H1 (cell line): ENCODE results near the gene NHERF2.

Experiments used
- CEBPB ChIP-seq: IDR thresholded peaks from 2 replicates; pipeline ENCODE4 v1.6.1; 2012; ENCODE audit warnings: low read depth, low read length
- CTCF ChIP-seq, 3 experiments: IDR thresholded peaks; 1 replicate in 2 of 3; 2 replicates in 1 of 3; pipeline versions ENCODE4 v1.5.1 to v1.6.1; 2011; ENCODE audit warnings: low read length in 3 of 3, mild to moderate bottlenecking in 3 of 3, inconsistent platforms in 2 of 3, low read depth in 1 of 3, moderate library complexity in 1 of 3; ENCODE audit not compliant: insufficient read depth in 1 of 3; ENCODE audit errors: control extremely low read depth in 1 of 3
- HDAC2 ChIP-seq, 2 experiments: fragments of 300-600 bp in 1 of 2; sonication (generic) in 1 of 2; IDR thresholded peaks; 2 replicates each; pipeline ENCODE4 v1.6.1; 2011 to 2012; ENCODE audit warnings: low read depth in 2 of 2, low read length in 2 of 2, mild to moderate bottlenecking in 2 of 2, moderate library complexity in 2 of 2, borderline replicate concordance in 1 of 2, inconsistent platforms in 1 of 2
- MAX ChIP-seq: IDR thresholded peaks from 2 replicates; pipeline ENCODE4 v1.6.1; 2012; ENCODE audit warnings: inconsistent platforms
- POLR2A ChIP-seq, 2 experiments: IDR thresholded peaks; 1 replicate in 1 of 2; 2 replicates in 1 of 2; pipeline ENCODE4 v1.6.1; 2011; ENCODE audit warnings: low read depth in 2 of 2, low read length in 2 of 2, mild to moderate bottlenecking in 2 of 2; ENCODE audit errors: control extremely low read depth in 1 of 2
- RNF2 ChIP-seq: fragments of 200-900, 300-1000 bp; sonication (generic); IDR thresholded peaks from 2 replicates; pipeline ENCODE4 v1.7.1; 2016; ENCODE audit warnings: borderline replicate concordance, low read depth, mild to moderate bottlenecking, antibody characterized with exemption, low read length; ENCODE audit not compliant: poor library complexity, severe bottlenecking; ENCODE audit errors: missing control alignments
- TCF12 ChIP-seq: IDR thresholded peaks from 2 replicates; pipeline ENCODE4 v1.6.1; 2011; ENCODE audit warnings: low read depth, mild to moderate bottlenecking, low read length
- TEAD4 ChIP-seq: IDR thresholded peaks from 2 replicates; pipeline ENCODE4 v1.6.1; 2012; ENCODE audit warnings: low read depth, low read length, inconsistent platforms, mixed read lengths
- YY1 ChIP-seq: IDR thresholded peaks from 2 replicates; pipeline ENCODE4 v1.6.1; 2011; ENCODE audit warnings: low read depth, mild to moderate bottlenecking, low read length

GRCh38 chr16:1982013-1982433 is 44.7 kb upstream of the NHERF2 start:
- TF ChIP-seq CTCF (IDR thresholded peaks at IDR 0.05; ENCODE audit: control extremely low read depth in 1 of 3, insufficient read depth in 1 of 3, low read depth in 1 of 3, low read length in 3 of 3) (no peak), TEAD4 (no peak), POLR2A (IDR thresholded peaks at IDR 0.05; ENCODE audit: control extremely low read depth in 1 of 2, low read depth in 2 of 2, low read length in 2 of 2) (no peak), MAX (no peak), YY1 (no peak), TCF12 (no peak), CEBPB (no peak), HDAC2 (IDR thresholded peaks at IDR 0.05; ENCODE audit: borderline replicate concordance in 1 of 2, low read depth in 2 of 2, low read length in 2 of 2) (no peak), RNF2 (no peak)
